ENCODE data around the gene FRMPD4. TPM values are rescaled to one million over a fixed set of nuclear protein-coding genes. Genes with fewer than 3 reads are reported as not detected.

FRMPD4 gene
- total and polyA plus RNA-seq, 2 experiments from 2014 or later = 0.19 to 0.80 TPM

GRCh38 chrX:12149670-12150407 is 11.6 kb downstream of the FRMPD4 start (continued):
- TF ChIP-seq ZNF462 (CRISPR knock-in tag; IDR thresholded peaks at IDR 0.05) = no peak
- TF ChIP-seq ZNF331 (CRISPR knock-in tag; IDR thresholded peaks at IDR 0.05; ENCODE audit: low read depth) = no peak
- no peak for TF ChIP-seq NANOG (IDR thresholded peaks at IDR 0.05; ENCODE audit: borderline replicate concordance)
- TF ChIP-seq CTCF (conservative IDR thresholded peaks at IDR 0.05; ENCODE audit: low read depth in 2 of 2) = no peak
- no peak for TF ChIP-seq JUNB (IDR thresholded peaks at IDR 0.05; ENCODE audit: unreplicated experiment)
- TF ChIP-seq CREB1 (CRISPR knock-in tag; IDR thresholded peaks at IDR 0.05; ENCODE audit: low read depth) = no peak

- no peak overlapping the region for H3K4me3 Mint-ChIP-seq
- TF ChIP-seq CREB1 (CRISPR knock-in tag; IDR thresholded peaks at IDR 0.05; ENCODE audit: low read depth) (no peak), REST (IDR thresholded peaks at IDR 0.05; ENCODE audit: unreplicated experiment) (no peak), CTCF (conservative IDR thresholded peaks at IDR 0.05; ENCODE audit: low read depth in 2 of 2) (no peak), EZH2phosphoT487 (IDR thresholded peaks at IDR 0.05; ENCODE audit: unreplicated experiment) (no peak)
These were observed 15.0 kb downstream of the FRMPD4 start for GRCh38 chrX:12153317-12153716.

More at GRCh38 chrX:12153317-12153716, 15.0 kb downstream of the FRMPD4 start:
- H4K20me1 ChIP-seq (replicated peaks; ENCODE audit: insufficient read depth) = no peaks in the 10 kb centered on the region
- H3K27me3 ChIP-seq (ENCODE audit: insufficient read depth) = no peaks in the 10 kb centered on the region
- no peaks in the 10 kb centered on the region for H3K79me2 ChIP-seq (replicated peaks; ENCODE audit: insufficient read depth)
- no peaks in the 10 kb centered on the region for H3K9me3 Mint-ChIP-seq
- no peaks in the 10 kb centered on the region for H3K4me1 Mint-ChIP-seq
- no peak overlapping the region for H2AFZ ChIP-seq
- H3K27ac Mint-ChIP-seq = no peak overlapping the region
- no peak overlapping the region for H3K27ac ChIP-seq (ENCODE audit: low read depth)
- no peaks in the 10 kb centered on the region for H3K4me1 ChIP-seq (ENCODE audit: insufficient read depth)
- no peaks in the 10 kb centered on the region for H3K36me3 ChIP-seq (ENCODE audit: insufficient read depth)
- no peak for DNase-seq (ENCODE audit: low spot score)
- no peak overlapping the region for H3K4me3 ChIP-seq
- no peaks in the 10 kb centered on the region for H3K27me3 Mint-ChIP-seq (ENCODE audit: insufficient read depth, low read depth, poor library complexity)
- H3K4me2 ChIP-seq = no peak overlapping the region
- no peaks in the 10 kb centered on the region for H3F3A ChIP-seq (replicated peaks; ENCODE audit: low read depth)
- ATAC-seq = no peak
- no peaks in the 10 kb centered on the region for H3K36me3 Mint-ChIP-seq (ENCODE audit: low read depth)
- no peaks in the 10 kb centered on the region for H3K9me2 ChIP-seq (ENCODE audit: insufficient read depth)

All from GM23338 (cell line).